Measurements from ENCODE around the gene OTULINL.

- TF ChIP-seq ZFP3 (CRISPR knock-in tag; IDR thresholded peaks at IDR 0.05) (no peak), ARNTL (CRISPR knock-in tag; IDR thresholded peaks at IDR 0.05; ENCODE audit: borderline replicate concordance, low read depth) (no peak), CSRNP3 (CRISPR knock-in tag; IDR thresholded peaks at IDR 0.05) (no peak), ZNF8 (CRISPR knock-in tag; IDR thresholded peaks at IDR 0.05) (no peak), TSHZ2 (CRISPR knock-in tag; IDR thresholded peaks at IDR 0.05) (no peak), ZFP30 (CRISPR knock-in tag; IDR thresholded peaks at IDR 0.05) (no peak)
Measured at GRCh38 chr5:14587150-14587549, 5.6 kb downstream of the OTULINL start.

Data from SK-N-SH treated with all-trans-retinoic acid at 6 μM for 48 hours (cell line).